CD4-positive, alpha-beta T cell (primary cell): ENCODE data around the gene SLC36A1. TPM values are rescaled to one million over a fixed set of nuclear protein-coding genes. Genes with fewer than 3 reads are reported as not detected.

ENCODE experiments used
- ATAC-seq: fragments of 200-7000 bp; cut with Tn5 transposase; one replicate; pipeline ENCODE4 v1.10.0; 2022; ENCODE audit warnings: mild to moderate bottlenecking; ENCODE audit not compliant: poor library complexity
- CTCF ChIA-PET: fragments of 350-600 bp; sonication (Branson Sonifier 250); formaldehyde crosslinking; loops from one replicate; lab custom pipeline; 2021; ENCODE audit warnings: antibody characterized with exemption, inconsistent platforms; lab: Charles Lee
- POLR2A ChIA-PET: fragments of 350-600 bp; sonication (Branson Sonifier 250); formaldehyde crosslinking; loops from one replicate; lab custom pipeline; 2021; ENCODE audit warnings: antibody characterized with exemption, inconsistent platforms; lab: Charles Lee
- DNase-seq, 14 experiments: peaks; one replicate each; pipeline ENCODE4 v3.0.0-alpha.2; 2013 to 2020; ENCODE audit warnings: mixed read lengths in 2 of 14
- H3K27ac ChIP-seq, 2 donors: one replicate each; pipeline versions ENCODE4 v1.5.1 to v1.7.0; 2013; ENCODE audit warnings: low read length in 2 of 2, low read depth in 1 of 2, mild to moderate bottlenecking in 1 of 2
- H3K27me3 ChIP-seq, 2 experiments: 1 replicate in 1 of 2; 2 replicates in 1 of 2; pipeline versions ENCODE4 v1.6.1 to v1.7.0; 2013; ENCODE audit warnings: low read length in 2 of 2, control low read depth in 1 of 2, mild to moderate bottlenecking in 1 of 2, moderate library complexity in 1 of 2; ENCODE audit not compliant: insufficient read depth in 2 of 2, control insufficient read depth in 1 of 2
- H3K36me3 ChIP-seq: one replicate; pipeline ENCODE4 v1.6.1; 2013; ENCODE audit warnings: low read length, control low read depth; ENCODE audit not compliant: insufficient read depth
- H3K4me1 ChIP-seq: one replicate; pipeline ENCODE4 v1.6.1; 2013; ENCODE audit warnings: low read length, control low read depth; ENCODE audit not compliant: insufficient read depth
- H3K4me3 ChIP-seq: one replicate; pipeline ENCODE4 v1.5.1; 2013; ENCODE audit warnings: mild to moderate bottlenecking, low read length, moderate library complexity
- H3K9me3 ChIP-seq, 2 experiments: 1 replicate in 1 of 2; 2 replicates in 1 of 2; pipeline versions ENCODE4 v1.6.1 to v1.7.0; 2013; ENCODE audit warnings: low read length in 2 of 2, mild to moderate bottlenecking in 2 of 2, control low read depth in 1 of 2, moderate library complexity in 1 of 2; ENCODE audit not compliant: control insufficient read depth in 1 of 2, insufficient read depth in 1 of 2
- H3K27ac Mint-ChIP-seq: one replicate; pipeline ENCODE4 v1.8.0; 2020; ENCODE audit warnings: mixed read lengths
- H3K27me3 Mint-ChIP-seq: one replicate; pipeline ENCODE4 v1.8.0; 2021; ENCODE audit warnings: mixed read lengths
- H3K36me3 Mint-ChIP-seq: one replicate; pipeline ENCODE4 v1.8.0; 2021; ENCODE audit warnings: low read depth, mixed read lengths
- H3K4me1 Mint-ChIP-seq: one replicate; pipeline ENCODE4 v1.8.0; 2021; ENCODE audit warnings: low read depth, mixed read lengths
- H3K4me3 Mint-ChIP-seq: one replicate; pipeline ENCODE4 v1.8.0; 2020; ENCODE audit warnings: mild to moderate bottlenecking, mixed read lengths
- H3K9me3 Mint-ChIP-seq: one replicate; pipeline ENCODE4 v1.8.0; 2020; ENCODE audit warnings: mixed read lengths
- intact Hi-C, 2 experiments: fragments of 100-400 bp; cut with DNase I in 1 of 2; cut with micrococcal nuclease in 1 of 2; formaldehyde crosslinking; loops; one replicate each; pipeline versions ENCODE4 v1.15.1 to v1.9.0; 2023 to 2025; cut with DNase I, micrococcal nuclease
- total RNA-seq, 174 experiments: library from RNA in 2 of 174; stranded (reverse) in 2 of 174; gene quantifications; one replicate each; pipeline ENCODE4 v1.2.3 and lab custom pipeline; 2021 to 2026
- TF ChIP-seq, protein P1 (sequence below): fragments of 200-600 bp; IDR thresholded peaks from one replicate; pipeline ENCODE4 v1.8.0; 2022; ENCODE audit warnings: antibody characterized with exemption, mild to moderate bottlenecking

Gene SLC36A1
- total RNA-seq, 2 experiments from 2014 or later = 2.2 to 2.8 TPM

DNA sequence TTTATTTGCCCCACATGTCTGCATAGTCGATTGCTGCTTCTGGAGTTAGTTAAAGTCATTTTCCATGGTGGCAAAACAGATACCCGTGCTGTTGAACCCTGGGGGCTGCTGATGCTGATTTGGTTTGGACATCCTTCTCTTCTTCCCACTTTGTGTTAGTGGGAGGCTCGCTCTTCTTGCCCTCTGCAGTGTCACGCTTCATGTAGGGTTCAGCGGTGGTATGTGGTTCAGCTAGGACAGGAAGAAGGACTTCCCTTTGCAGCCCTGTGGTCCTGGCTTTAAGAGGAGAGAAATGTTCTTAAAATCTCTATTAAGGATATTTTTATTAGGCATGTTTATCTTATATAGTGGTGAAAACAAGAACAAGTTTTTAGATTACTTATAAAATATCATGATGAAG lies 36.2 kb downstream of the SLC36A1 start:
- Histone ChIP-seq H3K4me3 (no peak overlapping the region), H3K9me3 (no peaks in the 10 kb centered on the region), H3K4me1 (no peaks in the 10 kb centered on the region), H3K27me3 (no peaks in the 10 kb centered on the region), H3K27ac (no peak overlapping the region), H3K36me3 (peaks cover 28% of the 10 kb centered on the region)
- DNase-seq (no peak), ATAC-seq (no peak)
- Mint-ChIP-seq H3K36me3 (peaks cover 86% of the 10 kb centered on the region), H3K4me1 (no peaks in the 10 kb centered on the region), H3K9me3 (no peaks in the 10 kb centered on the region), H3K27me3 (no peaks in the 10 kb centered on the region), H3K27ac (no peak overlapping the region), H3K4me3 (no peak overlapping the region)
- POLR2A ChIA-PET = no interaction called here
- CTCF ChIA-PET = no interaction called here
- intact Hi-C loops = no loop called here
- TF ChIP-seq, protein P1, sequence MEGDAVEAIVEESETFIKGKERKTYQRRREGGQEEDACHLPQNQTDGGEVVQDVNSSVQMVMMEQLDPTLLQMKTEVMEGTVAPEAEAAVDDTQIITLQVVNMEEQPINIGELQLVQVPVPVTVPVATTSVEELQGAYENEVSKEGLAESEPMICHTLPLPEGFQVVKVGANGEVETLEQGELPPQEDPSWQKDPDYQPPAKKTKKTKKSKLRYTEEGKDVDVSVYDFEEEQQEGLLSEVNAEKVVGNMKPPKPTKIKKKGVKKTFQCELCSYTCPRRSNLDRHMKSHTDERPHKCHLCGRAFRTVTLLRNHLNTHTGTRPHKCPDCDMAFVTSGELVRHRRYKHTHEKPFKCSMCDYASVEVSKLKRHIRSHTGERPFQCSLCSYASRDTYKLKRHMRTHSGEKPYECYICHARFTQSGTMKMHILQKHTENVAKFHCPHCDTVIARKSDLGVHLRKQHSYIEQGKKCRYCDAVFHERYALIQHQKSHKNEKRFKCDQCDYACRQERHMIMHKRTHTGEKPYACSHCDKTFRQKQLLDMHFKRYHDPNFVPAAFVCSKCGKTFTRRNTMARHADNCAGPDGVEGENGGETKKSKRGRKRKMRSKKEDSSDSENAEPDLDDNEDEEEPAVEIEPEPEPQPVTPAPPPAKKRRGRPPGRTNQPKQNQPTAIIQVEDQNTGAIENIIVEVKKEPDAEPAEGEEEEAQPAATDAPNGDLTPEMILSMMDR = no peak

DNA sequence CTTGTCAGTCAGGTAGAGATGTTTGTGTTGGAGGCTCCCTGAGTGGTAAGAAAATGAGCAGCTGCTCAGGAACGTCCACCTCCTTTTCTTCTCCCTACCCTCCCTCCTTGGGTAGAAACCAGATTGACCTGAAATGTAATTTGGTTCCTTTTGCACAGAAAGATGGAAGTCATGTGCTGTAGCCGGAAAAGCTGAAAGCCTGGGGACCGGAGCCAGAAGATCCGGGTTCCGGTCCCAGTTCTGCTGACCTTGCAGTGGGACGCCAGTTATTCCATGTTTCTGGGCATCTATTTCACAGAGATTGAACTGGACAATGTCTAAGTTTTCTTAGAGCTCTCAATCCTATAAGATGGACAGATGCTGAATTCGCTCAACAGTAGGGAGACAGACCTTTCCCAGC lies 40.1 kb downstream of the SLC36A1 start:
- ATAC-seq = no peak
- TF ChIP-seq, protein P1 = no peak
- CTCF ChIA-PET = no interaction called here
- Mint-ChIP-seq H3K27me3 (no peaks in the 10 kb centered on the region), H3K4me3 (no peak overlapping the region), H3K4me1 (no peaks in the 10 kb centered on the region), H3K27ac (no peak overlapping the region), H3K9me3 (no peaks in the 10 kb centered on the region), H3K36me3 (peaks cover 67% of the 10 kb centered on the region)
- H3K36me3 ChIP-seq = peaks cover 28% of the 10 kb centered on the region
- no peak for DNase-seq
- H3K27me3 ChIP-seq = no peaks in the 10 kb centered on the region
- H3K4me3 ChIP-seq = no peak overlapping the region
- intact Hi-C loops = no loop called here
- no peak overlapping the region for H3K27ac ChIP-seq
- no peaks in the 10 kb centered on the region for H3K9me3 ChIP-seq
- H3K4me1 ChIP-seq = no peaks in the 10 kb centered on the region
- POLR2A ChIA-PET = no interaction called here

DNA sequence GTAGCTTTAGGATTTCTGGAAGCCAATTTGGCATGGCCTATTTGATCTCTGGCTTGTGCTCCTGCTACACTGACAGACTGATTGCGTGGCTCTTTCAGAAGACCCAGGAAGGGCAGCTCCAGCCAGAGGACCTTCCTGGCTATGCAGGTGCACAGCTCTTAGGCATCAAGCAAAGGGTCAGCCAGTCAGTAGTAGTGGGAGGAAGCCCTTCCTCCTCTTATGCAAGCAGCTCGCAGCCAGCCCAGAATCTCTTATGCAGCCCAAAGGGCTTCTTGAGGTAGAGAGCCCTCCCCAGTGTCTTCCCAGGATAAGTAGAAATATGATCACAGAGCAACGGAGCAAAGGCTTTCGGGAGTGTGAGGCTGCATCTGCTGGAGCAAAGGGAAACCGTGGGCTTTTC lies 43.2 kb downstream of the SLC36A1 start:
- DNase-seq (no peak), ATAC-seq (no peak)
- H3K27me3 ChIP-seq = no peaks in the 10 kb centered on the region
- no peak overlapping the region for H3K27ac ChIP-seq
- H3K4me1 Mint-ChIP-seq = no peaks in the 10 kb centered on the region
- H3K36me3 Mint-ChIP-seq = peaks cover 53% of the 10 kb centered on the region
- no peak overlapping the region for H3K4me3 ChIP-seq
- H3K9me3 ChIP-seq = no peaks in the 10 kb centered on the region
- CTCF ChIA-PET = interaction anchor here (1.0 kb wide), 1 partner anchor 66 kb away, joined by 3 read pairs; no protein-coding TSS in a partner anchor
- H3K36me3 ChIP-seq = peaks cover 19% of the 10 kb centered on the region
- no peaks in the 10 kb centered on the region for H3K4me1 ChIP-seq
- POLR2A ChIA-PET = no interaction called here
- TF ChIP-seq, protein P1 = no peak
- intact Hi-C loops = no loop called here
- H3K9me3 Mint-ChIP-seq = no peaks in the 10 kb centered on the region
- H3K4me3 Mint-ChIP-seq = no peak overlapping the region
- H3K27ac Mint-ChIP-seq = no peak overlapping the region
- no peaks in the 10 kb centered on the region for H3K27me3 Mint-ChIP-seq
